GM12878 (cell line): Measurements from ENCODE around the gene NPB. TPM values are rescaled to one million over a fixed set of nuclear protein-coding genes. Genes with fewer than 3 reads are reported as not detected.
A peak's percentile ranks its signal among the peaks of the same experiment; 100 is the strongest.

Experiments used
- ATF2 ChIP-seq: IDR thresholded peaks from 2 replicates; pipeline ENCODE4 v1.6.1; 2012; ENCODE audit warnings: low read length, inconsistent platforms
- CTCF ChIP-seq, 3 experiments: IDR thresholded peaks in 2 of 3; conservative IDR thresholded peaks in 1 of 3; 2 replicates each; pipeline ENCODE4 v1.5.1; 2011; ENCODE audit warnings: low read depth in 3 of 3, low read length in 3 of 3, mild to moderate bottlenecking in 3 of 3, control low read depth in 2 of 3, moderate library complexity in 2 of 3, inconsistent platforms in 1 of 3, mixed read lengths in 1 of 3; ENCODE audit not compliant: control insufficient read depth in 2 of 3, insufficient read depth in 1 of 3; ENCODE audit errors: extremely low read depth in 1 of 3
- ESRRA ChIP-seq: IDR thresholded peaks from 2 replicates; pipeline ENCODE4 v1.6.1; 2012; ENCODE audit warnings: mild to moderate bottlenecking, low read length, improper control_type of control experiment
- FOXK2 ChIP-seq: fragments of 450-650 bp; IDR thresholded peaks from 2 replicates; pipeline ENCODE4 v1.6.1; 2017; ENCODE audit warnings: mild to moderate bottlenecking, moderate library complexity
- GABPA ChIP-seq: IDR thresholded peaks from 2 replicates; pipeline ENCODE4 v1.6.1; 2014; ENCODE audit warnings: antibody characterized with exemption, low read depth, mild to moderate bottlenecking, inconsistent platforms
- HDAC6 ChIP-seq: fragments of 200-600 bp; sonication (generic); IDR thresholded peaks from one replicate; pipeline ENCODE4 v1.8.0; 2017; ENCODE audit warnings: antibody characterized with exemption; ENCODE audit not compliant: unreplicated experiment
- IRF3 ChIP-seq: fragments of 450-650 bp; IDR thresholded peaks from 2 replicates; pipeline ENCODE4 v1.6.1; 2014; ENCODE audit warnings: mild to moderate bottlenecking
- LARP7 ChIP-seq: fragments of 450-650 bp; IDR thresholded peaks from 2 replicates; pipeline ENCODE4 v1.6.1; 2017; ENCODE audit warnings: mild to moderate bottlenecking
- MLLT1 ChIP-seq: fragments of 450-650 bp; IDR thresholded peaks from 2 replicates; pipeline ENCODE4 v1.6.1; 2016; ENCODE audit warnings: mild to moderate bottlenecking
- MTA3 ChIP-seq: IDR thresholded peaks from 2 replicates; pipeline ENCODE4 v1.6.1; 2012; ENCODE audit warnings: low read length, inconsistent platforms, borderline replicate concordance
- NKRF ChIP-seq: fragments of 450-650 bp; conservative IDR thresholded peaks from 2 replicates; pipeline ENCODE4 v1.6.1; 2017; ENCODE audit warnings: mild to moderate bottlenecking, moderate library complexity
- NR2C2 ChIP-seq: IDR thresholded peaks from 2 replicates; pipeline ENCODE4 v1.6.1; 2011; ENCODE audit warnings: borderline replicate concordance, low read depth; ENCODE audit not compliant: control insufficient read depth, insufficient read length
- SKIL ChIP-seq: fragments of 450-650 bp; IDR thresholded peaks from 2 replicates; pipeline ENCODE4 v1.6.1; 2017; ENCODE audit warnings: mild to moderate bottlenecking, low read depth, inconsistent platforms; ENCODE audit not compliant: poor library complexity, severe bottlenecking
- SREBF1 ChIP-seq: IDR thresholded peaks from 2 replicates; pipeline ENCODE4 v1.6.1; 2012; ENCODE audit warnings: mild to moderate bottlenecking, low read length
- STAT3 ChIP-seq: IDR thresholded peaks from 2 replicates; pipeline ENCODE4 v1.6.1; 2011; ENCODE audit warnings: low read depth, low read length, improper control_type of control experiment
- TCF12 ChIP-seq: IDR thresholded peaks from 2 replicates; pipeline ENCODE4 v1.6.1; 2011; ENCODE audit warnings: low read depth, mild to moderate bottlenecking, low read length
- USF1 ChIP-seq: IDR thresholded peaks from 2 replicates; pipeline ENCODE4 v1.6.1; 2011; ENCODE audit warnings: borderline replicate concordance, low read depth, mild to moderate bottlenecking, moderate library complexity, mixed read lengths, low read length; ENCODE audit not compliant: insufficient read depth; ENCODE audit errors: extremely low read length
- ZNF622 ChIP-seq: fragments of 450-650 bp; IDR thresholded peaks from 2 replicates; pipeline ENCODE4 v1.6.1; 2017; ENCODE audit warnings: mild to moderate bottlenecking, inconsistent platforms
- polyA plus RNA-seq, 11 experiments: library from polyadenylated mRNA; depleted of rRNA in 4 of 11; unstranded in 6 of 11; stranded (reverse) in 5 of 11; fragments of >200 nt; fragmentation: Nextera tagmentation in 4 of 11; fragmentation: Illumina TruSeq in 1 of 11; extraction: Ambion mirVana in 4 of 11; extraction: Trizol in 1 of 11; gene quantifications; 1 replicate in 1 of 11; 2 replicates in 10 of 11; pipeline versions ENCODE4 v1.2.1 to v1.2.3, GENCODE V29; 2011 to 2016; ENCODE audit warnings: inconsistent platforms in 2 of 11, missing spikeins in 2 of 11, low read depth in 1 of 11
- total RNA-seq, 4 experiments: library from RNA; depleted of rRNA in 3 of 4; stranded (reverse); fragments of >200 nt in 3 of 4; fragmentation: Illumina TruSeq in 1 of 4; extraction: Trizol in 1 of 4; gene quantifications; 2 replicates each; pipeline versions ENCODE4 v1.2.1 to v1.2.3, GENCODE V29; 2013 to 2021

Gene NPB
- total and polyA plus RNA-seq, 10 of the 15 experiments (the other 5 are each of a cell fraction or from before 2014, with no cell fraction given), result 0.03 to 0.40 (median 0.15) TPM; not detected in 2

- TF ChIP-seq SREBF1 (no peak), ATF2 (no peak), MLLT1 (no peak), LARP7 (peak; percentile 90), FOXK2 (no peak), NR2C2 (no peak), MTA3 (no peak), CTCF (IDR thresholded peaks at IDR 0.05 in 2 of 3, conservative IDR thresholded peaks at IDR 0.05 in 1 of 3; ENCODE audit: control insufficient read depth in 2 of 3, extremely low read depth in 1 of 3, insufficient read depth in 1 of 3, low read depth in 3 of 3, low read length in 3 of 3) (no peak), TCF12 (peak; percentile 61; the same call in 1 of the 2 replicates), ESRRA (no peak), NKRF (peak; percentile 97), IRF3 (no peak), STAT3 (no peak), GABPA (no peak), ZNF622 (no peak), SKIL (no peak), HDAC6 (peak; percentile 81), USF1 (no peak)
Measured at GRCh38 chr17:81859906-81860755, 41.9 kb upstream of the NPB start, which contains the start of gene P4HB (continued).
